Uterus (tissue), 4 donors: ENCODE results near the gene LYPD6B. TPM values are rescaled to one million over a fixed set of nuclear protein-coding genes. Genes with fewer than 3 reads are reported as not detected.

Source experiments
- DNase-seq, 2 donors: peaks; one replicate each; pipeline ENCODE4 v3.0.0-alpha.2; 2019 to 2020
- H3K27ac ChIP-seq, 2 donors: fragments of 200-600 bp; sonication (generic); 1 replicate in 1 of 2; 2 replicates in 1 of 2; pipeline ENCODE4 v1.5.1; 2016 to 2018
- H3K27me3 ChIP-seq, 2 donors: fragments of 200-600 bp; sonication (generic); one replicate each; pipeline ENCODE4 v1.5.1; 2018 to 2019; ENCODE audit warnings: control low read depth in 1 of 2
- H3K36me3 ChIP-seq, 2 donors: fragments of 200-600 bp; sonication (generic); one replicate each; pipeline ENCODE4 v1.5.1; 2019; ENCODE audit warnings: control low read depth in 1 of 2
- H3K4me1 ChIP-seq, 2 donors: fragments of 200-600 bp; sonication (generic); one replicate each; pipeline ENCODE4 v1.5.1; 2018 to 2019; ENCODE audit warnings: control low read depth in 1 of 2
- H3K4me3 ChIP-seq, 2 donors: fragments of 200-600 bp; sonication (generic); 1 replicate in 1 of 2; 2 replicates in 1 of 2; pipeline ENCODE4 v1.5.1; 2018 to 2019; ENCODE audit warnings: mild to moderate bottlenecking in 1 of 2
- H3K9me3 ChIP-seq, 2 donors: fragments of 200-600 bp; sonication (generic); one replicate each; pipeline ENCODE4 v1.5.1; 2019; ENCODE audit warnings: control low read depth in 1 of 2
- POLR2A ChIP-seq, 2 donors: fragments of 450-650 bp; IDR thresholded peaks; one replicate each; pipeline ENCODE4 v1.6.1; 2016; ENCODE audit warnings: antibody characterized with exemption in 2 of 2, mild to moderate bottlenecking in 1 of 2, moderate library complexity in 1 of 2
- intact Hi-C: fragments of 100-400 bp; cut with DNase I; formaldehyde crosslinking; loops from one replicate; pipeline ENCODE4 v1.15.1; 2023; ENCODE audit warnings: low total_unique reads
- total RNA-seq, 4 donors: library from RNA; depleted of rRNA in 3 of 4; stranded (reverse); fragments of >200 nt in 3 of 4; gene quantifications; one replicate each; pipeline versions ENCODE4 v1.1.0 to v1.2.4, GENCODE V29; 2014 to 2023
- TF ChIP-seq, protein P1 (sequence below), 4 experiments: fragments of 200-600 bp in 2 of 4; fragments of 450-650 bp in 2 of 4; sonication (generic) in 2 of 4; IDR thresholded peaks; one replicate each; pipeline ENCODE4 v1.5.1; 2016 to 2019; ENCODE audit warnings: antibody characterized with exemption in 4 of 4, mild to moderate bottlenecking in 2 of 4, moderate library complexity in 1 of 4
- donor health status: DM: yes; HTN: yes; CAD: no.

LYPD6B gene
- total RNA-seq, 4 donors from 2014 or later, result 0.27 to 9.8 TPM; not detected in 2

DNA sequence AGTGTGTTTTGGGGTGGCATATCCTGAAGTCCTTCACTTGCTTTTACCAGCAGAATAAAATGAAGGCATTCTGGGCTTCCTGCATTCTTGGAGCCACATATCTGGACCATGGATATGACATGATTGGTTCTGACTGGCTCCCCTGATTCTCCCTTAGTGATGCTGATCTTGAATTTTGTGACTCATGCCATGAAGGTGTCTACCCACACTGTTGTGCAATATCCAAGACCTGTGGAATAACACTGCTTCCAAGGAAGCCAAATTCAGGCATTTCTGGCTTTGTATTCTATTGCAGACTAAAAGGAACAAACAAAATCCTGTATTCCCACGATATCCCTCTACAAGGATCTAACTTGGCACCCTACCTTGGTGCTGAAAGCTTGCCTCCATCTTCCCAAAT lies 125.8 kb downstream of the LYPD6B start:
- Histone ChIP-seq H3K9me3 (no peaks in the 10 kb centered on the region), H3K4me3 (no peak overlapping the region), H3K27me3 (no peaks in the 10 kb centered on the region), H3K36me3 (no peaks in the 10 kb centered on the region), H3K4me1 (no peaks in the 10 kb centered on the region), H3K27ac (no peak overlapping the region)
- intact Hi-C loops, result no loop called here
- TF ChIP-seq POLR2A (IDR thresholded peaks at IDR 0.05), result no peak
- TF ChIP-seq, protein P1, sequence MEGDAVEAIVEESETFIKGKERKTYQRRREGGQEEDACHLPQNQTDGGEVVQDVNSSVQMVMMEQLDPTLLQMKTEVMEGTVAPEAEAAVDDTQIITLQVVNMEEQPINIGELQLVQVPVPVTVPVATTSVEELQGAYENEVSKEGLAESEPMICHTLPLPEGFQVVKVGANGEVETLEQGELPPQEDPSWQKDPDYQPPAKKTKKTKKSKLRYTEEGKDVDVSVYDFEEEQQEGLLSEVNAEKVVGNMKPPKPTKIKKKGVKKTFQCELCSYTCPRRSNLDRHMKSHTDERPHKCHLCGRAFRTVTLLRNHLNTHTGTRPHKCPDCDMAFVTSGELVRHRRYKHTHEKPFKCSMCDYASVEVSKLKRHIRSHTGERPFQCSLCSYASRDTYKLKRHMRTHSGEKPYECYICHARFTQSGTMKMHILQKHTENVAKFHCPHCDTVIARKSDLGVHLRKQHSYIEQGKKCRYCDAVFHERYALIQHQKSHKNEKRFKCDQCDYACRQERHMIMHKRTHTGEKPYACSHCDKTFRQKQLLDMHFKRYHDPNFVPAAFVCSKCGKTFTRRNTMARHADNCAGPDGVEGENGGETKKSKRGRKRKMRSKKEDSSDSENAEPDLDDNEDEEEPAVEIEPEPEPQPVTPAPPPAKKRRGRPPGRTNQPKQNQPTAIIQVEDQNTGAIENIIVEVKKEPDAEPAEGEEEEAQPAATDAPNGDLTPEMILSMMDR (IDR thresholded peaks at IDR 0.05), result no peak
- DNase-seq, result no peak

DNA sequence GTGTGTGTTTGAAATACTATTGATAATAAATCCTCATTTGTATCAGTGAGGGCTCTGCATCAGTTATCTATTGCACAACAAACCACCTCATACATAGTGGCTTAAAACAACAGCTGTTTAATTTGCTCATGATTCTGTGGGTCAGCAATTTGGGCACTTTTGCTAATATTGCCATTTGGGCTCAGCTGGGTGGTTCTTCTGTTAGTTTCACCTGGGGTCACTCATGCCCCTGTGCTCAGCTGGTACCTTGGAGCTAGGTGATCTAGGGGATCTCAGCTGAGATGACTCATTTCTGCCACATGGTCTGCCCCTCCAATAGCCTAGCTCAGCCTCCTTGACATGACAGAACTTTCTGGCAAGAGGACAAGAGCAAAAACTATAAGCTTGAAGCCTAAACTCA lies 126.3 kb downstream of the LYPD6B start:
- Histone ChIP-seq H3K4me3 (no peak overlapping the region), H3K27me3 (no peaks in the 10 kb centered on the region), H3K36me3 (no peaks in the 10 kb centered on the region), H3K4me1 (no peaks in the 10 kb centered on the region), H3K9me3 (no peaks in the 10 kb centered on the region), H3K27ac (no peak overlapping the region)
- no peak for TF ChIP-seq POLR2A (IDR thresholded peaks at IDR 0.05)
- TF ChIP-seq, protein P1 (IDR thresholded peaks at IDR 0.05), result no peak
- no peak for DNase-seq
- intact Hi-C loops, result no loop called here

DNA sequence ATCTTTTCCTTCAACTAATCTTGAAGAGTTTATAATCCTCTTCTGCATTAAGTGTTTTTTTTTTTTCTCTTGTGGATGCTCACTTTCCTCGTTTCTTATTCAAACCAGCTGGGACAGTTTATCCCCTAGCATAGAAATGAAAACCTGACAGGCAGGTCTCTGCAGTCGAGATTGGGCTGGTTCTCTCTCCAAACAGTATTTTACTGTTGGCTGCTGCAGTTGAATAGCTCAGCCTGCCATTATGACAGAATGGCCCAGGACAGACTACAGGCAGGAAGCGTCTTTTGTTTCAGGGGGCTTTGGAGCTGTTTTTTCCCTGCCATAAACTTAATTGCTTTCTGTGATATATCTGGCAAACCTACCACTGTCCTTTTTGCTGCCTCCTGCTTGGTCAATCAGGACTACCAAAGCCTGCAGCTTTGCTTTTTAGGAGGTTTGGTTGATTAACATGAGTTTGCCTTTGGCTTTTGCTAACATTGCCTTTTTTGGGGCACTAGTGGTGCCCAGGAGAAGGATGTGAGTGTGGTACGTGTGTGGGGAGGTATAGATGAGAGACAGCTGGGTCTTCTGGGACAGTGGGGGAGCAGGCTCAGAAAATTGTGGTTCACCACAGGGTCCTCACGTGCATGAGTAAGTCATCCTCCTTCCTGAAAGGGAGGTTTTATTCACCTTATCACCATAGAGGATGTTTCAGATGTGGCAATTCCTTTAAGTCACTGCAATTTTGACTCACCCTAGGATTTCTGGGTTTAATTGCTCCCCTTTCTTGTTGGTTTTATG lies 128.7 kb downstream of the LYPD6B start:
- Histone ChIP-seq H3K36me3 (no peaks in the 10 kb centered on the region), H3K27ac (no peak overlapping the region), H3K27me3 (no peaks in the 10 kb centered on the region), H3K4me3 (no peak overlapping the region), H3K9me3 (no peaks in the 10 kb centered on the region), H3K4me1 (no peaks in the 10 kb centered on the region)
- no peak for DNase-seq
- intact Hi-C loops, result no loop called here
- TF ChIP-seq, protein P1 (IDR thresholded peaks at IDR 0.05), result no peak
- no peak for TF ChIP-seq POLR2A (IDR thresholded peaks at IDR 0.05)

DNA sequence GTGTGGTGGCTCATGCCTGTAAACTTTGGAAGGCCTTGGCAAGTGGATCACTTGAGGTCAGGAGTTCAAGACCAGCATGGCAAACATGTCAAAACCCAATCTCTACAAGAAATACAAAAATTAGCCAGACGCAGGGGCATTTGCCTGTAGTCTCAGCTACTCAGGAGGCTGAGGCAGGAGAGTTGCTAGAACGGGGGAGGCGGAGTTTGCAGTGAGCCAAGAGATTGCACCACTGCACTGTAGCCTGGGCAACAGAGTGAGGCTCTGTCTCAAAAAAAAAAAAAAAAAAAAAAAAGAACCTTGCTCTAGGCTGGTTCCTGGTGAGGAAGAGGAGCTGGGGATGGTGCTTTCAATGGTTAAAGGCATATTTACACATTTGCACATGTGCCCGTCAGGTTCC lies 129.4 kb downstream of the LYPD6B start:
- TF ChIP-seq, protein P1 (IDR thresholded peaks at IDR 0.05), result no peak
- no peak for TF ChIP-seq POLR2A (IDR thresholded peaks at IDR 0.05)
- no peak overlapping the region for H3K27ac ChIP-seq

DNA sequence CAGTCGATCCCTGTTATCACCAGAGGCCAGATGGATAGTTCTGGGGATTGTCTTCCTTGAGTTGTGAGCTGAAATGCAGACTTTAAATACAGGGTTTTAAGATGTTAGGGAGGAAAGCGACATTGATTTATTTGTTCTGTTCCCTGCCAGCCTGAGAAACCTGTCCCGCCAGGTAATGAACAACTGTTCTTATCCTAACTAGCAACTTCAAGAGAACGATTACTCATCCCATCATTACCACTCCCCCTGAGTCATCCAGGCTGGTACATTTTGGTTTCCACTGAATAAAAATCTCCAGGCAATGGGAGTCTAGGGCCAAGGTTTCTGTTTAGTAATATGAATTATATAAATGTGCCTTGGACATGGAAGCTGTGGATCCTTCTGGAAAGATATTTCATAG lies 131.2 kb downstream of the LYPD6B start:
- intact Hi-C loops, result no loop called here
- Histone ChIP-seq H3K27me3 (no peaks in the 10 kb centered on the region), H3K27ac (no peak overlapping the region), H3K4me3 (no peak overlapping the region), H3K4me1 (no peaks in the 10 kb centered on the region), H3K9me3 (no peaks in the 10 kb centered on the region), H3K36me3 (no peaks in the 10 kb centered on the region)
- no peak for DNase-seq
- TF ChIP-seq POLR2A (IDR thresholded peaks at IDR 0.05), result no peak
- TF ChIP-seq, protein P1 (IDR thresholded peaks at IDR 0.05), result no peak

More for the DNA sequence above, 129.4 kb downstream of the LYPD6B start:
- no peaks in the 10 kb centered on the region for H3K9me3 ChIP-seq
- intact Hi-C loops, result no loop called here
- H3K4me3 ChIP-seq, result no peak overlapping the region
- no peaks in the 10 kb centered on the region for H3K36me3 ChIP-seq
- no peaks in the 10 kb centered on the region for H3K4me1 ChIP-seq
- H3K27me3 ChIP-seq, result no peaks in the 10 kb centered on the region
- no peak for DNase-seq
